ENCODE results near the gene SPRED3.
"Not testable (repeated sequence)": the region's sequence is repeated elsewhere in the genome, so short reads cannot be mapped to it uniquely, and the experiment has no call there.

Gene SPRED3

GRCh38 chr19:38388349-38389100 lies at the start of gene SPRED3:
TSS of gene SPRED3 (plus strand) at chr19:38388697. CDS start at chr19:38390303, 1,606 bp downstream.
- peak; percentile 66 for DNase-seq

GRCh38 chr19:38339011-38339410 lies 49.5 kb upstream of the SPRED3 start:
- not testable (repeated sequence) for DNase-seq

GRCh38 chr19:38340927-38341326 lies 47.6 kb upstream of the SPRED3 start:
- no peak for DNase-seq

GRCh38 chr19:38346837-38347236 lies 41.7 kb upstream of the SPRED3 start:
- DNase-seq: no peak

- no peak for DNase-seq
Observed at GRCh38 chr19:38350883-38351282, 37.6 kb upstream of the SPRED3 start.

GRCh38 chr19:38351865-38352395 lies 36.6 kb upstream of the SPRED3 start:
- DNase-seq: no peak

- DNase-seq: no peak
Observed at GRCh38 chr19:38352611-38353010, 35.9 kb upstream of the SPRED3 start.

- DNase-seq: no peak
Observed at GRCh38 chr19:38355728-38356725, 32.5 kb upstream of the SPRED3 start.

- no peak for DNase-seq
Observed at GRCh38 chr19:38358071-38358470, 30.4 kb upstream of the SPRED3 start.

GRCh38 chr19:38359242-38360021 lies 29.1 kb upstream of the SPRED3 start:
- DNase-seq: no peak

- no peak for DNase-seq
Observed at GRCh38 chr19:38360351-38360750, 28.1 kb upstream of the SPRED3 start.

- no peak for DNase-seq
Observed at GRCh38 chr19:38360839-38361631, 27.5 kb upstream of the SPRED3 start.

- peak; percentile 66 for DNase-seq
Observed at GRCh38 chr19:38361633-38362075, 26.8 kb upstream of the SPRED3 start.

GRCh38 chr19:38362076-38362945 lies 26.2 kb upstream of the SPRED3 start:
- DNase-seq: peak; percentile 55

- DNase-seq: not testable (repeated sequence)
Observed at GRCh38 chr19:38362946-38363688, 25.4 kb upstream of the SPRED3 start.

- no peak for DNase-seq
Observed at GRCh38 chr19:38367041-38367440, 21.5 kb upstream of the SPRED3 start.

- no peak for DNase-seq
Observed at GRCh38 chr19:38369584-38369983, 18.9 kb upstream of the SPRED3 start.

GRCh38 chr19:38370299-38370698 lies 18.2 kb upstream of the SPRED3 start:
- no peak for DNase-seq

- DNase-seq: no peak
Observed at GRCh38 chr19:38371081-38371480, 17.4 kb upstream of the SPRED3 start.

- no peak for DNase-seq
Observed at GRCh38 chr19:38373907-38374331, 14.6 kb upstream of the SPRED3 start.

All from NCI-H526 treated with DMSO at 0.1 percent for 48 hours (cell line).